HEK293 (cell line): Measurements from ENCODE around the gene NAALADL2.

Experiments used
- CTCF ChIA-PET: fragments of 350-600 bp; formaldehyde crosslinking; extraction: SDS; loops from one replicate; lab custom pipeline; 2021; ENCODE audit warnings: antibody characterized with exemption; lab: Yijun Ruan, JAX
- POLR2A ChIA-PET: fragments of 300-600 bp; formaldehyde crosslinking; extraction: SDS; loops from one replicate; lab custom pipeline; 2020; ENCODE audit warnings: antibody characterized with exemption, inconsistent platforms; lab: Yijun Ruan, JAX
- H3K27ac ChIP-seq: fragments of 200-500 bp; sonication (Bioruptor generic); 2 replicates; pipeline ENCODE4 v1.5.1; 2014; ENCODE audit warnings: low read depth, low read length, control low read depth, inconsistent platforms; ENCODE audit errors: extremely low read depth
- H3K36me3 ChIP-seq, 2 experiments: fragments of 200-500 bp in 1 of 2; sonication (Bioruptor generic) in 1 of 2; 1 replicate in 1 of 2; 2 replicates in 1 of 2; pipeline ENCODE4 v1.5.1; 2014 to 2017; ENCODE audit warnings: inconsistent platforms in 2 of 2, low read length in 2 of 2; ENCODE audit not compliant: control insufficient read depth in 2 of 2, insufficient read depth in 1 of 2
- H3K4me1 ChIP-seq: fragments of 200-500 bp; sonication (Bioruptor generic); 2 replicates; pipeline ENCODE4 v1.5.1; 2014; ENCODE audit warnings: mild to moderate bottlenecking, low read length, inconsistent platforms; ENCODE audit not compliant: control insufficient read depth, insufficient read depth
- H3K4me3 ChIP-seq: 2 replicates; pipeline ENCODE4 v1.5.1; 2011; ENCODE audit warnings: low read depth, mild to moderate bottlenecking, control low read depth, low read length, moderate library complexity
- H3K9me3 ChIP-seq: fragments of 200-500 bp; sonication (Bioruptor generic); 2 replicates; pipeline ENCODE4 v1.5.1; 2014; ENCODE audit warnings: low read depth, low read length, inconsistent platforms; ENCODE audit not compliant: control insufficient read depth, insufficient read depth
- KLF16 ChIP-seq: fragments of 450-650 bp; formaldehyde crosslinking; IDR thresholded peaks from 2 replicates; pipeline ENCODE4 v1.5.1; 2017; ENCODE audit warnings: missing biosample characterization, missing genetic modification characterization
- KLF9 ChIP-seq: fragments of 450-650 bp; formaldehyde crosslinking; IDR thresholded peaks from 2 replicates; pipeline ENCODE4 v1.5.1; 2016; ENCODE audit warnings: missing biosample characterization, missing genetic modification characterization, low read depth
- WT1 ChIP-seq: fragments of 450-650 bp; formaldehyde crosslinking; IDR thresholded peaks from 2 replicates; pipeline ENCODE4 v1.5.1; 2016; ENCODE audit warnings: missing biosample characterization, missing genetic modification characterization
- ZBTB1 ChIP-seq: fragments of 450-650 bp; formaldehyde crosslinking; IDR thresholded peaks from 2 replicates; pipeline ENCODE4 v1.5.1; 2016; ENCODE audit warnings: missing biosample characterization, missing genetic modification characterization
- ZBTB17 ChIP-seq: fragments of 450-650 bp; formaldehyde crosslinking; IDR thresholded peaks from 2 replicates; pipeline ENCODE4 v1.5.1; 2016; ENCODE audit warnings: missing biosample characterization, missing genetic modification characterization
- ZNF202 ChIP-seq: fragments of 450-650 bp; formaldehyde crosslinking; IDR thresholded peaks from 2 replicates; pipeline ENCODE4 v1.5.1; 2016; ENCODE audit warnings: missing biosample characterization, missing genetic modification characterization, borderline replicate concordance
- ZNF214 ChIP-seq: fragments of 450-650 bp; formaldehyde crosslinking; IDR thresholded peaks from 2 replicates; pipeline ENCODE4 v1.5.1; 2017; ENCODE audit warnings: missing biosample characterization, mild to moderate bottlenecking, missing genetic modification characterization, borderline replicate concordance
- ZNF266 ChIP-seq: fragments of 450-650 bp; formaldehyde crosslinking; IDR thresholded peaks from 2 replicates; pipeline ENCODE4 v1.5.1; 2016; ENCODE audit warnings: missing biosample characterization, missing genetic modification characterization, low read depth
- ZNF292 ChIP-seq: fragments of 450-650 bp; formaldehyde crosslinking; IDR thresholded peaks from 2 replicates; pipeline ENCODE4 v1.5.1; 2016; ENCODE audit warnings: low read depth, missing biosample characterization, missing genetic modification characterization, borderline replicate concordance
- ZNF302 ChIP-seq: fragments of 450-650 bp; formaldehyde crosslinking; IDR thresholded peaks from 2 replicates; pipeline ENCODE4 v1.5.1; 2016; ENCODE audit warnings: missing biosample characterization, missing genetic modification characterization, low read depth
- ZNF473 ChIP-seq: fragments of 450-650 bp; formaldehyde crosslinking; IDR thresholded peaks from 2 replicates; pipeline ENCODE4 v1.5.1; 2017; ENCODE audit warnings: missing biosample characterization, missing genetic modification characterization
- ZNF558 ChIP-seq: fragments of 450-650 bp; formaldehyde crosslinking; IDR thresholded peaks from 2 replicates; pipeline ENCODE4 v1.5.1; 2016; ENCODE audit warnings: missing biosample characterization, missing genetic modification characterization
- ZNF571 ChIP-seq: fragments of 450-650 bp; formaldehyde crosslinking; IDR thresholded peaks from 2 replicates; pipeline ENCODE4 v1.5.0; 2017; ENCODE audit warnings: missing biosample characterization, missing genetic modification characterization
- ZNF621 ChIP-seq: fragments of 450-650 bp; formaldehyde crosslinking; IDR thresholded peaks from 2 replicates; pipeline ENCODE4 v1.5.1; 2017; ENCODE audit warnings: missing biosample characterization, missing genetic modification characterization
- ZNF658 ChIP-seq: fragments of 450-650 bp; formaldehyde crosslinking; IDR thresholded peaks from 2 replicates; pipeline ENCODE4; 2016; ENCODE audit warnings: missing biosample characterization, missing genetic modification characterization
- ZNF76 ChIP-seq: fragments of 450-650 bp; formaldehyde crosslinking; IDR thresholded peaks from 2 replicates; pipeline ENCODE4; 2016; ENCODE audit warnings: low read depth, missing biosample characterization, missing genetic modification characterization, borderline replicate concordance
- TF ChIP-seq, protein P1 (sequence below): fragments of 450-650 bp; formaldehyde crosslinking; IDR thresholded peaks from 2 replicates; pipeline ENCODE4 v1.5.1; 2016; ENCODE audit warnings: missing biosample characterization, missing genetic modification characterization
- TF ChIP-seq, protein P2 (sequence below): fragments of 450-650 bp; formaldehyde crosslinking; IDR thresholded peaks from 2 replicates; pipeline ENCODE4 v1.5.1; 2016; ENCODE audit warnings: missing biosample characterization, missing genetic modification characterization
- TF ChIP-seq, protein P3 (sequence below): sonication (generic); formaldehyde crosslinking; IDR thresholded peaks from 2 replicates; pipeline ENCODE4 v1.8.1; 2022; ENCODE audit warnings: mild to moderate bottlenecking, moderate library complexity, missing genetic modification reagents
- TF ChIP-seq, protein P4 (sequence below): fragments of 450-650 bp; formaldehyde crosslinking; IDR thresholded peaks from 2 replicates; pipeline ENCODE4 v1.5.1; 2016; ENCODE audit warnings: missing biosample characterization, missing genetic modification characterization
- TF ChIP-seq, protein P5 (sequence below): fragments of 450-650 bp; formaldehyde crosslinking; IDR thresholded peaks from 2 replicates; pipeline ENCODE4 v1.5.1; 2017; ENCODE audit warnings: missing biosample characterization, missing genetic modification characterization

Gene NAALADL2

DNA sequence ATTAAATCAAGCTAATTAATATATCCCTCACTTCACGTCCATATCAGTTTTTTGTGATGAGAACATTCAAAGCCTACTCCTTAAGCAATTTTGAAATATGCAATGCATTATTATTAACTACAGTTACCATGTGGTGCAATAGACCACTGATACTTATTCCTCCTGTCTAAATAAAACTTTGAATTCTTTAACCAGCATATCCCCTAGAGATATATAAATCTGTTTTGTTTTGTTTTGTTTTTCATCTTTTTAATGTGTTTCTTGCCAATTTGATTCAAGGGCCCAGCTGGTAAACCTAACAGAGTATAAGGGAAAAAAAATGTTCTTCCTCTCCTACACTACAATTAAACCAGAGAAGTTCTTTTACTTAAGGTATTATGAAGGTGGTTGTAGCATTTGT lies 524.2 kb downstream of the NAALADL2 start:
- POLR2A ChIA-PET: no interaction called here
- CTCF ChIA-PET: interaction anchor here (0.6 kb wide), 1 partner anchor 1088 kb away, joined by 4 read pairs; no protein-coding TSS in a partner anchor
- Histone ChIP-seq H3K9me3 (no peaks in the 10 kb centered on the region), H3K4me3 (no peak overlapping the region), H3K36me3 (no peaks in the 10 kb centered on the region), H3K4me1 (no peaks in the 10 kb centered on the region), H3K27ac (no peak overlapping the region)
- TF ChIP-seq ZNF76 (no peak), KLF16 (no peak), ZNF214 (tag by site-specific recombination) (no peak), KLF9 (no peak), ZNF302 (tag by site-specific recombination) (no peak), ZNF658 (tag by site-specific recombination) (no peak)
- TF ChIP-seq, protein P1, sequence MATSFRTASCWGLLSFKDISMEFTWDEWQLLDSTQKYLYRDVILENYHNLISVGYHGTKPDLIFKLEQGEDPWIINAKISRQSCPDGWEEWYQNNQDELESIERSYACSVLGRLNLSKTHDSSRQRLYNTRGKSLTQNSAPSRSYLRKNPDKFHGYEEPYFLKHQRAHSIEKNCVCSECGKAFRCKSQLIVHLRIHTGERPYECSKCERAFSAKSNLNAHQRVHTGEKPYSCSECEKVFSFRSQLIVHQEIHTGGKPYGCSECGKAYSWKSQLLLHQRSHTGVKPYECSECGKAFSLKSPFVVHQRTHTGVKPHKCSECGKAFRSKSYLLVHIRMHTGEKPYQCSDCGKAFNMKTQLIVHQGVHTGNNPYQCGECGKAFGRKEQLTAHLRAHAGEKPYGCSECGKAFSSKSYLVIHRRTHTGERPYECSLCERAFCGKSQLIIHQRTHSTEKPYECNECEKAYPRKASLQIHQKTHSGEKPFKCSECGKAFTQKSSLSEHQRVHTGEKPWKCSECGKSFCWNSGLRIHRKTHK (tag by site-specific recombination): no peak
- TF ChIP-seq, protein P2, sequence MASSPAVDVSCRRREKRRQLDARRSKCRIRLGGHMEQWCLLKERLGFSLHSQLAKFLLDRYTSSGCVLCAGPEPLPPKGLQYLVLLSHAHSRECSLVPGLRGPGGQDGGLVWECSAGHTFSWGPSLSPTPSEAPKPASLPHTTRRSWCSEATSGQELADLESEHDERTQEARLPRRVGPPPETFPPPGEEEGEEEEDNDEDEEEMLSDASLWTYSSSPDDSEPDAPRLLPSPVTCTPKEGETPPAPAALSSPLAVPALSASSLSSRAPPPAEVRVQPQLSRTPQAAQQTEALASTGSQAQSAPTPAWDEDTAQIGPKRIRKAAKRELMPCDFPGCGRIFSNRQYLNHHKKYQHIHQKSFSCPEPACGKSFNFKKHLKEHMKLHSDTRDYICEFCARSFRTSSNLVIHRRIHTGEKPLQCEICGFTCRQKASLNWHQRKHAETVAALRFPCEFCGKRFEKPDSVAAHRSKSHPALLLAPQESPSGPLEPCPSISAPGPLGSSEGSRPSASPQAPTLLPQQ (tag by site-specific recombination): no peak
- TF ChIP-seq, protein P3, sequence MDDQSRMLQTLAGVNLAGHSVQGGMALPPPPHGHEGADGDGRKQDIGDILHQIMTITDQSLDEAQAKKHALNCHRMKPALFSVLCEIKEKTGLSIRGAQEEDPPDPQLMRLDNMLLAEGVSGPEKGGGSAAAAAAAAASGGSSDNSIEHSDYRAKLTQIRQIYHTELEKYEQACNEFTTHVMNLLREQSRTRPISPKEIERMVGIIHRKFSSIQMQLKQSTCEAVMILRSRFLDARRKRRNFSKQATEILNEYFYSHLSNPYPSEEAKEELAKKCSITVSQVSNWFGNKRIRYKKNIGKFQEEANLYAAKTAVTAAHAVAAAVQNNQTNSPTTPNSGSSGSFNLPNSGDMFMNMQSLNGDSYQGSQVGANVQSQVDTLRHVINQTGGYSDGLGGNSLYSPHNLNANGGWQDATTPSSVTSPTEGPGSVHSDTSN (CRISPR knock-in tag): no peak

DNA sequence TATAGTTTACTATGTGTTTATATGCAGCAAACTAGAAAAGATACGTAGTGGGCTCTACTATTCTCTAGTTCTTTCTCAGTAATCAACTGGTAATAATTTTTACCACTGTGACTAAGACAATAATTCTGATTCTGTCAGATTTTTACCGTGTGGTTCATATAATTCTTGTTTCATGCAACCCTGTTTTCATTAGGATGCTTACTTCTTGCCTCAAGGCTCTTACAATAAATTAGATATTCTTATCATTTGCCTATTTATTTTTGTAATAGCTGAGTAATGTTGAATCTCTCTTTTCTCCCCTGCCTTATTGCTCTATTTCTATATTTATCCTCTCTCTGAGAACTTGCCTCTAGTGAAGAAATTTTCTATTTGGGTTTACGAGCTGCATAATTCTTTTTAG lies 524.7 kb downstream of the NAALADL2 start:
- Histone ChIP-seq H3K27ac (no peak overlapping the region), H3K9me3 (no peaks in the 10 kb centered on the region), H3K4me3 (no peak overlapping the region), H3K36me3 (no peaks in the 10 kb centered on the region), H3K4me1 (no peaks in the 10 kb centered on the region)
- TF ChIP-seq ZNF473 (tag by site-specific recombination): no peak
- no peak for TF ChIP-seq ZNF558
- no peak for TF ChIP-seq ZNF266
- TF ChIP-seq, protein P4, sequence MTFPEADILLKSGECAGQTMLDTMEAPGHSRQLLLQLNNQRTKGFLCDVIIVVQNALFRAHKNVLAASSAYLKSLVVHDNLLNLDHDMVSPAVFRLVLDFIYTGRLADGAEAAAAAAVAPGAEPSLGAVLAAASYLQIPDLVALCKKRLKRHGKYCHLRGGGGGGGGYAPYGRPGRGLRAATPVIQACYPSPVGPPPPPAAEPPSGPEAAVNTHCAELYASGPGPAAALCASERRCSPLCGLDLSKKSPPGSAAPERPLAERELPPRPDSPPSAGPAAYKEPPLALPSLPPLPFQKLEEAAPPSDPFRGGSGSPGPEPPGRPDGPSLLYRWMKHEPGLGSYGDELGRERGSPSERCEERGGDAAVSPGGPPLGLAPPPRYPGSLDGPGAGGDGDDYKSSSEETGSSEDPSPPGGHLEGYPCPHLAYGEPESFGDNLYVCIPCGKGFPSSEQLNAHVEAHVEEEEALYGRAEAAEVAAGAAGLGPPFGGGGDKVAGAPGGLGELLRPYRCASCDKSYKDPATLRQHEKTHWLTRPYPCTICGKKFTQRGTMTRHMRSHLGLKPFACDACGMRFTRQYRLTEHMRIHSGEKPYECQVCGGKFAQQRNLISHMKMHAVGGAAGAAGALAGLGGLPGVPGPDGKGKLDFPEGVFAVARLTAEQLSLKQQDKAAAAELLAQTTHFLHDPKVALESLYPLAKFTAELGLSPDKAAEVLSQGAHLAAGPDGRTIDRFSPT (tag by site-specific recombination): no peak
- TF ChIP-seq WT1 (tag by site-specific recombination): no peak
- TF ChIP-seq ZBTB17 (tag by site-specific recombination): no peak
- TF ChIP-seq ZNF571: no peak
- TF ChIP-seq, protein P5, sequence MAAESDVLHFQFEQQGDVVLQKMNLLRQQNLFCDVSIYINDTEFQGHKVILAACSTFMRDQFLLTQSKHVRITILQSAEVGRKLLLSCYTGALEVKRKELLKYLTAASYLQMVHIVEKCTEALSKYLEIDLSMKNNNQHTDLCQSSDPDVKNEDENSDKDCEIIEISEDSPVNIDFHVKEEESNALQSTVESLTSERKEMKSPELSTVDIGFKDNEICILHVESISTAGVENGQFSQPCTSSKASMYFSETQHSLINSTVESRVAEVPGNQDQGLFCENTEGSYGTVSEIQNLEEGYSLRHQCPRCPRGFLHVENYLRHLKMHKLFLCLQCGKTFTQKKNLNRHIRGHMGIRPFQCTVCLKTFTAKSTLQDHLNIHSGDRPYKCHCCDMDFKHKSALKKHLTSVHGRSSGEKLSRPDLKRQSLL (tag by site-specific recombination): no peak
- TF ChIP-seq ZNF202: no peak
- TF ChIP-seq ZNF292 (tag by site-specific recombination): no peak
- no peak for TF ChIP-seq ZNF621 (tag by site-specific recombination)
- TF ChIP-seq ZBTB1 (tag by site-specific recombination): no peak
- ChIA-PET CTCF (no interaction called here), POLR2A (no interaction called here)
